GM23248 (cell line): Measurements from ENCODE around the gene SPP1. TPM values are rescaled to one million over a fixed set of nuclear protein-coding genes. Genes with fewer than 3 reads are reported as not detected.

ENCODE experiments used
- DNase-seq: peaks from one replicate; pipeline ENCODE4 v3.0.0-alpha.2; 2015
- H2AFZ ChIP-seq: fragments of 200-600 bp; sonication (generic); 2 replicates; pipeline ENCODE4 v1.6.1; 2016; ENCODE audit warnings: antibody characterized with exemption
- H3F3A ChIP-seq: fragments of 200-600 bp; sonication (generic); 2 replicates; pipeline ENCODE4 v1.6.1; 2016; ENCODE audit warnings: mild to moderate bottlenecking, antibody characterized with exemption, mixed run types; ENCODE audit not compliant: insufficient read depth
- H3K27ac ChIP-seq: fragments of 200-600 bp; sonication (generic); 2 replicates; pipeline ENCODE4 v1.5.1; 2016; ENCODE audit warnings: mild to moderate bottlenecking
- H3K27me3 ChIP-seq: fragments of 200-600 bp; sonication (generic); replicated peaks from 2 replicates; pipeline ENCODE4 v1.6.1; 2016; ENCODE audit warnings: mild to moderate bottlenecking; ENCODE audit not compliant: insufficient read depth
- H3K36me3 ChIP-seq: fragments of 200-600 bp; sonication (generic); 2 replicates; pipeline ENCODE4 v1.6.1; 2016; ENCODE audit warnings: low read depth, mild to moderate bottlenecking
- H3K4me1 ChIP-seq: fragments of 200-600 bp; sonication (generic); 2 replicates; pipeline ENCODE4 v1.6.1; 2016; ENCODE audit warnings: mild to moderate bottlenecking; ENCODE audit not compliant: insufficient read depth
- H3K4me2 ChIP-seq: fragments of 200-600 bp; sonication (generic); one replicate; pipeline ENCODE4 v1.6.1; 2016; ENCODE audit warnings: mild to moderate bottlenecking; ENCODE audit not compliant: unreplicated experiment
- H3K4me3 ChIP-seq: fragments of 200-600 bp; sonication (generic); 2 replicates; pipeline ENCODE4 v1.5.1; 2016; ENCODE audit warnings: mild to moderate bottlenecking
- H3K79me2 ChIP-seq: fragments of 200-600 bp; sonication (generic); 2 replicates; pipeline ENCODE4 v1.6.1; 2016; ENCODE audit warnings: mild to moderate bottlenecking; ENCODE audit not compliant: insufficient read depth
- H3K9ac ChIP-seq: fragments of 200-600 bp; sonication (generic); 2 replicates; pipeline ENCODE4 v1.6.1; 2016; ENCODE audit warnings: mild to moderate bottlenecking
- H3K9me2 ChIP-seq: fragments of 200-600 bp; sonication (generic); 2 replicates; pipeline ENCODE4 v1.6.1; 2016; ENCODE audit warnings: mixed run types, mild to moderate bottlenecking, moderate library complexity; ENCODE audit not compliant: insufficient read depth
- H3K9me3 ChIP-seq: fragments of 200-600 bp; sonication (generic); one replicate; pipeline ENCODE4 v1.6.1; 2017; ENCODE audit warnings: low read depth
- H4K20me1 ChIP-seq: fragments of 200-600 bp; sonication (generic); 2 replicates; pipeline ENCODE4 v1.6.0; 2016; ENCODE audit not compliant: insufficient read depth
- EZH2 ChIP-seq: fragments of 200-600 bp; sonication (generic); IDR thresholded peaks from 2 replicates; pipeline ENCODE4 v1.6.1; 2018; ENCODE audit warnings: antibody characterized with exemption, mild to moderate bottlenecking; ENCODE audit not compliant: insufficient read depth, poor library complexity, severe bottlenecking
- EZH2phosphoT487 ChIP-seq: fragments of 200-600 bp; sonication (generic); IDR thresholded peaks from 2 replicates; pipeline ENCODE4 v1.6.1; 2018; ENCODE audit warnings: antibody characterized with exemption, moderate library complexity, mild to moderate bottlenecking, low read depth; ENCODE audit not compliant: insufficient read depth
- WGBS, 2 experiments: methylation state at CpG; one replicate each; pipeline ENCODE4 v1.1.6; 2015 to 2017; ENCODE audit warnings: low lambda C conversion rate in 2 of 2, low coverage in 1 of 2; ENCODE audit errors: missing lambda C conversion rate in 2 of 2; 5-methylcytosine and 5-hydroxymethylcytosine counted together
- in situ Hi-C: fragments of 300-500 bp; cut with MboI; formaldehyde crosslinking; loops from 2 replicates; pipeline ENCODE4 v1.15.0; 2020
- polyA plus RNA-seq: library from polyadenylated mRNA; unstranded; fragments of >200 nt; fragmentation: Nextera tagmentation; extraction: Ambion mirVana; gene quantifications from 2 replicates; pipeline ENCODE4 v1.2.1, GENCODE V29; 2016
- total RNA-seq: library from RNA; depleted of rRNA; stranded (reverse); fragments of >200 nt; shearing (Covaris generic); gene quantifications from 2 replicates; pipeline ENCODE4 v1.2.3, GENCODE V29; 2014

Gene SPP1
- total and polyA plus RNA-seq, 2 experiments from 2014 or later = 3.1 to 3.5 TPM

GRCh38 chr4:87943660-87944149 is 31.8 kb upstream of the SPP1 start:
- no peak overlapping the region for H3K4me2 ChIP-seq
- in situ Hi-C loops = no loop called here
- H4K20me1 ChIP-seq = no peaks in the 10 kb centered on the region
- peaks cover 33% of the 10 kb centered on the region for H3K27me3 ChIP-seq
- TF ChIP-seq EZH2phosphoT487 = no peak
- no peak for TF ChIP-seq EZH2
- no peak for DNase-seq
- H2AFZ ChIP-seq = no peak overlapping the region
- 53 to 59% methylated on average over 3 of the region's 3 CpGs for WGBS, 2 experiments
- no peaks in the 10 kb centered on the region for H3K36me3 ChIP-seq
- no peak overlapping the region for H3K9ac ChIP-seq
- no peaks in the 10 kb centered on the region for H3K9me3 ChIP-seq
- no peaks in the 10 kb centered on the region for H3K9me2 ChIP-seq
- no peaks in the 10 kb centered on the region for H3K79me2 ChIP-seq
- H3K4me3 ChIP-seq = no peak overlapping the region
- H3K4me1 ChIP-seq = no peaks in the 10 kb centered on the region
- no peak overlapping the region for H3K27ac ChIP-seq
- H3F3A ChIP-seq = no peaks in the 10 kb centered on the region

GRCh38 chr4:87944967-87945366 is 30.5 kb upstream of the SPP1 start:
- Histone ChIP-seq H3K4me3 (no peak overlapping the region), H3K36me3 (no peaks in the 10 kb centered on the region), H3K79me2 (no peaks in the 10 kb centered on the region), H4K20me1 (no peaks in the 10 kb centered on the region), H3K27ac (no peak overlapping the region), H3F3A (no peaks in the 10 kb centered on the region), H3K9ac (no peak overlapping the region), H3K9me3 (no peaks in the 10 kb centered on the region), H3K27me3 (peaks cover 32% of the 10 kb centered on the region), H3K9me2 (no peaks in the 10 kb centered on the region), H3K4me1 (no peaks in the 10 kb centered on the region), H2AFZ (no peak overlapping the region), H3K4me2 (no peak overlapping the region)
- DNase-seq = no peak
- TF ChIP-seq EZH2 (no peak), EZH2phosphoT487 (no peak)
- 80 to 81% methylated on average over 8 of the region's 8 CpGs for WGBS, 2 experiments
- in situ Hi-C loops = no loop called here

- no peak for DNase-seq
- no peaks in the 10 kb centered on the region for H3K9me2 ChIP-seq
- no peak overlapping the region for H3K9ac ChIP-seq
- no peak overlapping the region for H3K27ac ChIP-seq
- TF ChIP-seq EZH2phosphoT487 (no peak), EZH2 (no peak)
- whole genome bisulfite sequencing, 2 experiments = 68 to 82% methylated on average over 3 of the region's 3 CpGs
- H3F3A ChIP-seq = no peaks in the 10 kb centered on the region
- H3K27me3 ChIP-seq = peaks cover 18% of the 10 kb centered on the region; the same call in 1 of the 2 replicates
- H3K9me3 ChIP-seq = no peaks in the 10 kb centered on the region
- H3K4me3 ChIP-seq = no peak overlapping the region
- no peak overlapping the region for H3K4me2 ChIP-seq
- H2AFZ ChIP-seq = no peak overlapping the region
- no peaks in the 10 kb centered on the region for H3K4me1 ChIP-seq
- no peaks in the 10 kb centered on the region for H3K36me3 ChIP-seq
- H3K79me2 ChIP-seq = no peaks in the 10 kb centered on the region
- in situ Hi-C loops = no loop called here
- H4K20me1 ChIP-seq = no peaks in the 10 kb centered on the region
Observed at GRCh38 chr4:87946766-87947165, 28.7 kb upstream of the SPP1 start.

- H2AFZ ChIP-seq = no peak overlapping the region
- in situ Hi-C loops = no loop called here
- no peak for TF ChIP-seq EZH2
- no peak for TF ChIP-seq EZH2phosphoT487
- no peaks in the 10 kb centered on the region for H4K20me1 ChIP-seq
- H3K4me3 ChIP-seq = no peak overlapping the region
- whole genome bisulfite sequencing, 2 experiments = 33 to 34% methylated on average over 6 of the region's 6 CpGs
- H3K4me1 ChIP-seq = no peaks in the 10 kb centered on the region
- DNase-seq = no peak
- H3K9ac ChIP-seq = no peak overlapping the region
- H3K9me3 ChIP-seq = no peaks in the 10 kb centered on the region
- no peaks in the 10 kb centered on the region for H3K79me2 ChIP-seq
- peaks cover 18% of the 10 kb centered on the region; the same call in 1 of the 2 replicates for H3K27me3 ChIP-seq
- no peak overlapping the region for H3K27ac ChIP-seq
- H3K9me2 ChIP-seq = no peaks in the 10 kb centered on the region
- H3F3A ChIP-seq = no peaks in the 10 kb centered on the region
- no peaks in the 10 kb centered on the region for H3K36me3 ChIP-seq
- no peak overlapping the region for H3K4me2 ChIP-seq
Observed at GRCh38 chr4:87947381-87948160, 27.9 kb upstream of the SPP1 start.
